ENCODE measurements around the gene TPST1.
"Not testable (repeated sequence)": the region's sequence is repeated elsewhere in the genome, so short reads cannot be mapped to it uniquely, and the experiment has no call there.

Gene TPST1

GRCh38 chr7:66400400-66400799 lies 195.3 kb downstream of the TPST1 start:
- no peak overlapping the region for H3K27ac ChIP-seq (ENCODE audit: low read length)
- no peaks in the 10 kb centered on the region for H3K9me3 ChIP-seq (ENCODE audit: insufficient read depth, low read depth, low read length)
- no peak overlapping the region for H3K4me3 ChIP-seq (ENCODE audit: low read length)
- no peaks in the 10 kb centered on the region for H3K4me1 ChIP-seq (ENCODE audit: insufficient read depth, low read length)
- H3K9ac ChIP-seq (ENCODE audit: low read depth, low read length): no peak overlapping the region
- H3K27me3 ChIP-seq (ENCODE audit: insufficient read depth, low read length): no peaks in the 10 kb centered on the region
- H3K36me3 ChIP-seq (ENCODE audit: insufficient read depth, low read depth, low read length): peaks cover 7% of the 10 kb centered on the region; the same call in 1 of the 2 replicates

- H3K27me3 ChIP-seq (ENCODE audit: insufficient read depth, low read length); H3K27ac ChIP-seq (ENCODE audit: low read length); H3K4me1 ChIP-seq (ENCODE audit: insufficient read depth, low read length); H3K4me3 ChIP-seq (ENCODE audit: low read length); H3K9me3 ChIP-seq (ENCODE audit: insufficient read depth, low read depth, low read length); H3K36me3 ChIP-seq (ENCODE audit: insufficient read depth, low read depth, low read length); H3K9ac ChIP-seq (ENCODE audit: low read depth, low read length): not testable (repeated sequence)
Observed at GRCh38 chr7:66401126-66401525, 196.0 kb downstream of the TPST1 start.

GRCh38 chr7:66401932-66402331 lies 196.8 kb downstream of the TPST1 start:
- H3K27ac ChIP-seq (ENCODE audit: low read length); H3K4me1 ChIP-seq (ENCODE audit: insufficient read depth, low read length); H3K9me3 ChIP-seq (ENCODE audit: insufficient read depth, low read depth, low read length); H3K27me3 ChIP-seq (ENCODE audit: insufficient read depth, low read length); H3K4me3 ChIP-seq (ENCODE audit: low read length); H3K36me3 ChIP-seq (ENCODE audit: insufficient read depth, low read depth, low read length); H3K9ac ChIP-seq (ENCODE audit: low read depth, low read length): not testable (repeated sequence)

- H3K4me3 ChIP-seq (ENCODE audit: low read length): no peak overlapping the region
- no peaks in the 10 kb centered on the region for H3K9me3 ChIP-seq (ENCODE audit: insufficient read depth, low read depth, low read length)
- no peaks in the 10 kb centered on the region for H3K27me3 ChIP-seq (ENCODE audit: insufficient read depth, low read length)
- H3K4me1 ChIP-seq (ENCODE audit: insufficient read depth, low read length): no peaks in the 10 kb centered on the region
- no peak overlapping the region for H3K27ac ChIP-seq (ENCODE audit: low read length)
- H3K36me3 ChIP-seq (ENCODE audit: insufficient read depth, low read depth, low read length): peaks cover 13% of the 10 kb centered on the region
- no peak overlapping the region for H3K9ac ChIP-seq (ENCODE audit: low read depth, low read length)
Observed at GRCh38 chr7:66403564-66403963, 198.4 kb downstream of the TPST1 start.

GRCh38 chr7:66409493-66409892 lies 204.4 kb downstream of the TPST1 start:
- no peaks in the 10 kb centered on the region for H3K9me3 ChIP-seq (ENCODE audit: insufficient read depth, low read depth, low read length)
- no peak overlapping the region for H3K27ac ChIP-seq (ENCODE audit: low read length)
- no peak overlapping the region for H3K9ac ChIP-seq (ENCODE audit: low read depth, low read length)
- peaks cover 6% of the 10 kb centered on the region; the same call in 1 of the 2 replicates for H3K27me3 ChIP-seq (ENCODE audit: insufficient read depth, low read length)
- no peak overlapping the region for H3K4me3 ChIP-seq (ENCODE audit: low read length)
- no peaks in the 10 kb centered on the region for H3K4me1 ChIP-seq (ENCODE audit: insufficient read depth, low read length)
- H3K36me3 ChIP-seq (ENCODE audit: insufficient read depth, low read depth, low read length): peaks cover 7% of the 10 kb centered on the region; the same call in 1 of the 2 replicates
